Stimulated activated CD4-positive, alpha-beta T cell treated with anti-CD3 and anti-CD28 coated beads, Interleukin-12 subunit alpha, Interleukin-12 subunit beta, amount 100 ng/mL, for 24 hours (primary cell): ENCODE measurements around the gene RIPPLY2.
A peak's percentile ranks its signal among the peaks of the same experiment; 100 is the strongest.
"Not testable (repeated sequence)": the region's sequence is repeated elsewhere in the genome, so short reads cannot be mapped to it uniquely, and the experiment has no call there.

Experiments used
- DNase-seq, 2 experiments: peaks; one replicate each; pipeline ENCODE4 v3.0.0-alpha.2; 2020; ENCODE audit warnings: low read depth in 2 of 2

The RIPPLY2 gene, protein sequence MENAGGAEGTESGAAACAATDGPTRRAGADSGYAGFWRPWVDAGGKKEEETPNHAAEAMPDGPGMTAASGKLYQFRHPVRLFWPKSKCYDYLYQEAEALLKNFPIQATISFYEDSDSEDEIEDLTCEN

DNA sequence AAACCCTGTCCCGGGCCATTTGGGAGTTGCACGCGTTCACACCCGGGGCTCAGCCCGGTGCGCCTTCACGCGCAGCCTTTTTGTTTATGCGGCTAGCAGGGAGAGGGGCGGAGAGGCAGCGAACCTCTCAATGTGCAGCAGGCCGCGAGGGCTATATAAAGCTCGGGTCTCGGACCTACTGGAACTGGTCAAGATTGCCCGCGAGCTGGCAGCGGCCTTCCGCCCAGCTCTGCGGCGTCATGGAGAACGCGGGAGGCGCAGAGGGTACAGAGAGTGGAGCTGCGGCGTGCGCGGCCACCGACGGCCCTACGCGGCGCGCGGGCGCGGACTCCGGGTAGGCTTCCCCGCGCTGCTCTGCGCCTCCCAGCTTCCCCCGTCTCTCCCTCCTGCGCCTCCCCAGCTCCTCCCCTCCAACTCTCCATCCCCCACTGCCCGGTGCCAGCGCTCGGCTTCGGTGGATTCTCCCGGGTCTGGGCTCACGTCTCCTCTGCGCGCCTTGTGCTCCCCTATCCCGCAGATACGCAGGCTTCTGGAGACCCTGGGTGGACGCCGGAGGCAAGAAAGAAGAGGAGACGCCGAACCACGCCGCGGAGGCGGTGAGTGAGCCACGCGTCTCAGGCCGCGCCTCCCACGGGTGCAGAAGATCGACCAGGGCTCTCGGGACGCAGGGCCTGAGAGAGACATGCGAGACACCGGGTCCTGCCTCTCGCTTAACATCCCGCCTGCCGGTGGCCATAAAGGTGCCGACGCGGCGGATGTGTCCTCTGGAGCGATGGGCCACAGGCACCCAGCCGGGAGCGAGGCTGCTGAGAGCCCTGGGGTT, at the start of gene RIPPLY2:
Gene RIPPLY2, plus strand, starts transcription at position 183 of the 823 bp plus-strand sequence. Its CDS starts 57 bp downstream, at position 240.
- no peak for DNase-seq

DNA sequence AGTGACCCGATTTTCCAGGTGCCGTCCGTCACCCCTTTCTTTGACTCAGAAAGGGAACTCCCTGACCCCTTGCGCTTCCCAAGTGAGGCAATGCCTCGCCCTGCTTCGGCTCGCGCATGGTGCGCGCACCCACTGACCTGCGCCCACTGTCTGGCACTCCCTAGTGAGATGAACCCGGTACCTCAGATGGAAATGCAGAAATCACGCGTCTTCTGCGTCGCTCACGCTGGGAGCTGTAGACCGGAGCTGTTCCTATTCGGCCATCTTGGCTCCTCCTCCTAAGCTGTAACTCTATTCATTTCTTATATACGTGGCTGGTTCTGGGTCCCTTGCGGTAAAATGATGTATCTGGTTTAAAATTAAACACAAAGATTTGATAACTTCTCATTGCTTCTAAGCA, 49.7 kb upstream of the RIPPLY2 start:
- DNase-seq: not testable (repeated sequence)

DNA sequence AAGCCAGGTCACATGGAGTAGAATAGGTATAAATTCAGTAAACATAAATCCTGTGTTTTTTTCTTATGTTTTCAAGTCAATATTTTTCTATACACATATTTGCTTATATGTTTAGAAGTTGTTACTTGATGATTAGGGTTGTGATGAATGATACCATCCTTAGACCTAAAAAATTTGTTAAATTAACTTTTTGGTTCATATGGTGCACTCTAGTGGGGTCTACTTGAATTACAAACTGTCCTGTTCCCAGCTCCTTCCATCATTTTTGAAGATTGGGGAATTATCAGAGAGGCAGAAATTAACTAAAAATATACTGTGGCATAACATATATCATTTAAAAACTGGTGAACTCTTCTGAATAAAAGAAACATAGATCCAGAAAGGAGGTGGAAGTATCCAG, 48.3 kb upstream of the RIPPLY2 start:
- DNase-seq: no peak

DNA sequence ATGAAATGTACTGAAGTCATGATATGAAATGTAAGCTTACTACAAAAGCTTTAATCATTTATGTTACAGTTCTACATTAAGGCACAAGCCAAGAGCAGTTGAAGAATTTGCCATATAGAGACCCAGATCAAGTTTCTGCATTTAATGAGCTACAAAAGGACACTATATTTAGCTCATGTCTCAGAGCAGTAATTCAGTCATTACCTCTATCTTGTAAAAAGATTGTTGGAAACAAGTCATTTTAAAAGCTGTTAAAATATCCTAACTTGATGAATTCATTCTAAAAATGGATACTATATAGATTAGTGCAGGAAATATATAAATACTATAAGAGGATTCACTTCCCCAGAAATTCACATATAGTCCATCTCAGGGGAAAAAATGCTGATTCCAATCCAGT, 45.2 kb upstream of the RIPPLY2 start:
- no peak for DNase-seq

DNA sequence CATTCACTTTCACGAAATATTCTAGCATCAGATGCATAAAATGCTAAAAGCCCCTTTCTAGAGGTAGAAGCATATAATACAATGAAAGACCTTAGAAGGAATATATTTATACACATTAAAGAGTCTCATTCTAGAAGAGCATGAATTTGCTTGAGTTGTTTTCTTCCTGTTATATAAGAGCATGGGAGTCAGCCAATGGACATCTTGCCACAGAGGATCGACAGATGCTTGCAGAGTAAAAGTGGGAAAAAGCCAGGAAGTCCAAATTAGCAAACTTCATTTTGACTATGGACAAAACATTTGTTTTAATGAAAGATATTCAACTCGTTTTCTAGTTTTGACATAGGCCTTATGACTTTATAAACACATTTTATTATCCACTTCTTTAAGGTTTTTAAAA, 44.2 kb upstream of the RIPPLY2 start:
- DNase-seq: no peak

DNA sequence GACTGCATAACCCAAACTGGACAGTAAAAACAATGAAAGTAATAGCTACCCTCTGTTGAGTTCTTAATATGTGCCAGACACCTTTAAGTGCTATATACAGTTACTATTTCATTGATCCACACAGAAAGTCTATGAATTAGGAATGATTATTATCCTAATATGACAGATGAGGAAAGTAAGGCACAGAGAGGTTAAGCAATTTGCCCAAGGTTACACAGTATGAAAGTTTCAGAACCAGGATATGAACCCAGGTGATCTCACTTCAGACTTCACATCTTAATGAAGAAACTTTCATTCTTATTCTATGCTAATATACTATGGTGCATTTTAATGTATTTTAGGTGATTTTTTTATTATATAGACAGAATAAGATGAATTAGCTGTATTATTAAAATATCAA, 40.6 kb upstream of the RIPPLY2 start:
- DNase-seq: no peak

DNA sequence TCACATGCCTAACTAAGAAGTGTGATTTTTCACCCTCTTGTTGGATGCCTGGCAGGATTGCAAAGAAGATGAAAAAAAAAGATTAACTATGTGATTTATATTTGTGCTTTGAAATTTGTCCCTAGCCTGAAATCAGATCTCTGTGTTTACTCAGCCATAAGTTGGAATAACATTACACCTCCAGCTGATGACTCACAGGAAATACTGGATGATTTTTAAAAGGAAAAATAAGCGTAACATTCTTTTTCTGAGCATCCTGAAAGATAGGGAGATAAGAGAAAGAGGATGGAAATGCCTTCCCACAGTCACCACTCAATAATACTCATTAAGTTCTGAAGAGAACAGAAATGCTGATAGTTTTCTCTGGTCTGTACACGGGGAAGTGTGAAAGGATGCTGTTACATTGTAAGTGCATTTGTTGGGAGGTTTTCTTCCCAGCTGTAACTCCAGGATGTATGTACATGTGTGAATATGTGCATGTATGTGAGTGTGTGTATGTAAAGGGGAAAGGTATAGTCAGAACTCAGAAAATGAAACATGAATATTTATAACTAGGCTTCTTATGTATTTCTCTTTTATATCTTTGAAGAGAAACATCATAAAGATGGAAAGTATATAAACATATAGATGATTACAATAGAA, 37.4 kb upstream of the RIPPLY2 start:
- DNase-seq: no peak

DNA sequence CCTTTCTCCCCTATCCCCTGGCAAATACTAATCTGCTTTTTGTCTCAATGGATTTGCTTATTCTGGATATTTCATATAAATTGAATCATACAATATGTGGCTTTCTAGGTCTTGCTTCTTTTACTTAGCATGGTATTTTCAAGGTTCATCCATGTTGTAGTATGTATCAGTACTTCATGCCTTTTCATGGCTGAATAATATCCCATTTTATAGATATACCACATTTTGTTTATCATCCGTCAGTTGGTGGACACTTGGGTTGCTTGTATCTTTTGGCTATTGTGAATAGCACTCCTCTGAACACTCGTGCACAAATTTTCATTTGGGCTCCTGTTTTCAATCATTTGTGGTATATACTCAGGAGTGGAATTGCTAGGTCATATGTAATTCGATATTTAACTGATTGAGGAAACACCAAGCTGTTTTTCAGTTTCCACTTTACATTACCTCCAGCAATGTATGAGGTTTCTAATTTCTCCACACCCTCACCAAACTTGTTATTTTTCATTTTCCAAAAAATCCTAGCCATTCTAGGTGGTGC, 30.5 kb upstream of the RIPPLY2 start:
- DNase-seq: no peak

DNA sequence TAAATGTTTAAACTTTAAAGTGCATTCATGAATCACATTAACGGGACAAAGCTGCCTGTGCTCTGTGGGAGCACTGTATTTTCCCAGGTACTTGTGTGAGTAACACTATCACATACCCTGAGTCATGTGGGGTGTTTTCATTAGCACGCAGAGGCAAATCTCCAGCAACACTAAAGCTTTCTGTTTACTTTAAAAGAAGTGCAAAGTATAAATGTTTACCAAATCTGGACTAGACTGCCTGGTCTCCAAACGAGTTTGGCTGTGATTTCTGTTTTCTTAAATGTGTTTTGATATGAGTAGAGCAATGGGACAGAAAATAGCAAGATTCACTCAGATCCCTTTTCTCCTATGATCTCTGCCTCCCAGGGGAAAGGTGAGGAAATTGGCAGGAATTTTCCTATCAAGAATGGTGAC, 28.8 kb upstream of the RIPPLY2 start:
- DNase-seq: no peak

DNA sequence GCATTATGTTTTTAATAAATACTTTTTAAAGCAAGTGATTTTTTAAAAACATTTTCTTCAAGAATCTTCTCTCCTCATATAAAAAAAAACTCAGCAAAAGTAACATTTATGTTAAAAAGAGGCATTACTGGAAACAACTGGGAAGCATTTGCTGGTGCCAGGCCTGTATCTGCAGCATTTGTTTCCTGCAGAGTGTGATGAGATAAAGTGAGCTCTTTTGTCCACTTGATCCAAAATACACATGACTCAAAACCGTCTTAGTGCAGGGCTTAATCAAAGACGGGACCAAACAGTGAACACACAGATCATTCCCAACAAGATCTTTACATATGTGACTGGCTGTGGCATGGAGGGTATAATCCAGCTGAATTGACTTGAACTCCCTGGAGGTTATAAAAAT, 28.3 kb upstream of the RIPPLY2 start:
- DNase-seq: no peak

DNA sequence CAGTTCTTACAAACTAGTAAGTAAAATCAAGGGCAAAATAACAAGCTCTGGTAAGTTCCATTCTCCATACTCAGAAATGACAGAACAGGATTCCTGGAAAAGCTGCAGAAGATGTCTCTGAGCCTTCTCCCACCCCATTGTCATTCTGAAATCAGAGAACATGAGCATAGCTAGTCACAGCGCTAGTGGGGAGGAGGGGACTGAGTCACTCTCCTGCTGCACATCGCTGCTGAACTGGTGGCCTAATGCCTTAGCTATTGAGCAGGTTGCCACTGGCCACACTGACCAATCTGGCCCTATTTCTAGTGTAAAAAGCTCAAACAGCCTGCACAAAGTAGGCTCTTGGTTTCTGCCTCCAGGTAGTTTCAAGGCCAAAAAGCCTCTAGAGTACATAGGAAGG, 26.1 kb upstream of the RIPPLY2 start:
- DNase-seq: no peak

DNA sequence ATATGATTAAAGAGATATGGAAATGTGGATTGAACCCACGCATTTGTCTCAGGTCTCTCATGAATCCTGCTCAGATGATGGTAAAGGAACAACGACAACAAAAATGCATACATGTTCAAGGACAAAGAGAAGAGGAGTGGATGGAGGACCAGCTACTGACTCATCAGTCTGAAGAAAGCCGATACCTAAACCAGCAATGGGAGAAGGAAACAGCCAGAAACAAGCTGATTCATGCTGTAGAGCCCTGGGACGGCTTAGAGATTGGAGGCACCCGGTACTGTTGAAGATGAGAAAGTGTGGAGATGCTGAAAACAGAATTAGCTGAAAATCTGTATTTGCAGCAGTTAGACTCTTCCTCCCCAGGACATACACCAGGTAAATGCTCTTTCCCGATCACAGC, 14.4 kb upstream of the RIPPLY2 start:
- no peak for DNase-seq

DNA sequence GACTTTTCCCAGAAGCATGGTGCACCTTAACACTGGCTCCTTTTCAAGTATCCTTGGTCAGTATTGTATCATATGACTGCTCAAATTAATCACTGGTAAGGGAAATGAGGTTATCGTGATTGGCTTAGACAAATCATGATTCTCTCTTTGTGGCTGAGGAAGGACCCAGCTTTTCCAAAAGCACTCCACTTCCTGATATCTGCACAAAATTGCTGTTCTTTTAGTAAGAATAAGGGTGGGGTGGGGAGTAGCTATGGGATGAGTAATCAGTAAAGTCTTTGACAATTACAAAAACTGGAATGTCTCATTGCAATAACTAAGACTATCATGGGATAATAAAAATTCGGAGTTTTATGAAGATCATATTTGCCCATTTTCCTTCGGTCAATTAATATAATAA, 9.0 kb upstream of the RIPPLY2 start:
- no peak for DNase-seq

DNA sequence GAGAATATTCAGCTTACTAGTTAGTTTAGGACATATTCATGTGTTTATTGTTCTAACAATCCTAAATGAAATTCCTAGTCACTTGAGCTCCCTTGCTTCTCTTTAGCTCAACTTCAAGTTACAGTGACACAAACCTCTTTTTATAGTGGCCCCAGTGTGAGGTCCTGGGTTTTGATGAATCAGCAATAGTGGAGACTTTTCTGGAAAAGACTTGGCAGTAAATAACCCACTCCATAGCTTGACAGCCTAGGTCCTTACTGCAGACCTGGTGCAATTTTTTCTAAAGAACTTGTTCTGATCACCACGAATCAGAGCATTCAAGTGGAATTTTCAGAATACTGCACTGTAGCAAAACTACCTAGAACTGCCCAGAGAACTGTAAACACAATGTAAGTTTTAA, 6.9 kb upstream of the RIPPLY2 start:
- DNase-seq: no peak

DNA sequence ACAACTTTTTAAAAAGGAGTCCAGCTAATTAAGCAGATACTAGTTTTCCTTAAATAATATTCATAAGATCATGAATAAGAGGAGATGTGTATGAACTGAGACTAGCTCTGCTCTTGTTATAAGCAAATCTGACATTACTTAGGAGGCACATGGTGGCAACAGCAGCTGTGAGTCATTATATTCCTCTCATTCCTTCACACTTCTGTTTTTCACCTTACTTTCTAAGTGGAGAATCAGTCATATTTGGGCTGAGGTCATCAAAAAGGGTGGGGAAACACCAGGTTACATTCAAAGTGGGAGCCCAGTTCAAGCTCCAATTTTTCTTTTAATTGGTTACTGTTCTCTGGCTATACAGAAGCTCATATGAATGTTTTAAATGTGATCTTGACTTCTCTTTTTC, 6.0 kb upstream of the RIPPLY2 start:
- no peak for DNase-seq

DNA sequence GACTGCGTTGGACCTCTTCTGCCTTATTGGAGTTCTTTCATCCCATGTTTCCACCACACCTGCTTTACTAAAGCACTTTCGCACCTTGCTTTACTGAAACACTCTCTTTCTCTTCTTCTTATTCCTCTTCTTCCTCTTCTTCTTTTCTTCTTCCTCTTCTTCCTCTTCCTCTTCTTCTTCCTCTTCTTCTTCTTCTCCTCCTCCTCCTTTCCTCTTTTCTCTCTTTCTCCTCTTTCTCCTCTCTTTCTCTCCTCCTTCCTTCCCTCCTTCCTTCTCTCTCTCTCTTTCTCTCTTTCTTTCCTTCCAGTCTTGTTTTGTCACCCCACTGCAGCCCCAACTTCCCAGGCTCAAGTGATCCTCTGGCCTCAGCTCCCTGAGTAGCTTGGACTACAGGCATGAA, 4.0 kb upstream of the RIPPLY2 start:
- no peak for DNase-seq

DNA sequence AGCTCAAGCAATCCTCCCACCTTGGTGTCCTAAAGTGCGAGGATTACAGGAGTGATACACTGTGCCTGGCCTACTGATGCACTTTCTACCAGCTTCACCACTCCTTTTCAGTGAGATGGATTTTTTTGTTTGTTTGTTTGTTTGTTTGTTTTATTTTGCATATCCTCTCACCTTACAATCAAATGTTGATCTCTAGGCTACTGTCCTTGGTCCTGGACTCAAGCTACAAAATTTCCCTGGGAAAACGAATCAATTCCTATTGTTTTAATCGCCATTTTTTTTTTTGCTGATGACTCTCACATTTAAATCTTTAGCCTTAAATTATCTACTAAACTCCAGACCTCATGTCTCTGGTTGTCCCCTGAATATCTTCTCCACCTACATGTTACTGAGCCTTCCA, 3.5 kb upstream of the RIPPLY2 start:
- DNase-seq: no peak

DNA sequence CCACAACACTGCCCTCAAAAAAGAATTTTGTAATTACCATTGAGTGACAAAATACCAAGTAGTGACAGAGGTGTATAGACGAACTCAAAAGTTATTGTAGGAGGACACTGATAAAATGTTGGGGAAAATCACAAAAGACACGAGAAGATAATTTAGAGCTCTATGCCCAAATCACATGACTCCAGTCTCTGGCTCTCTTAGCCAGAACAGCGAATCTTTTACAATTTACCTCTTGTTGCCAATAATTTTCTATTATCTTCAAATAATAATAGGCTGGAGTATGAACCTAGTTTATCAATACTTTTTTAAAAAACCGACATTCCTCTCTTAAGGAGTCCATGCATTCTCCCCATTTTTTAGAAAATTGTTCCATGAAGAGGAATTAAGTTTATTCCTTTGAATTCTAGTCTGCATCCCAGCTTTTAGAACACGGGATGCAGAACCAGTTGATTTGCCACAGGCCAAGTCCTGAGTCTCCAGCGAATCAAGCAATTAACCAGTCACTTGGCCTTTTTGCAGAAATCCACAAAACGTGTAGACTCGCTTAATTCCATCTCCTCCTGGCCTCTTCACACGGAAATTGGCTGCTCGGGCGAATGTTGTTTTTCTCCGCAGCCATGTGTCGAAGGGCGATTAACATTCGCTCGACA, 507 bp upstream of the RIPPLY2 start:
- DNase-seq: no peak

DNA sequence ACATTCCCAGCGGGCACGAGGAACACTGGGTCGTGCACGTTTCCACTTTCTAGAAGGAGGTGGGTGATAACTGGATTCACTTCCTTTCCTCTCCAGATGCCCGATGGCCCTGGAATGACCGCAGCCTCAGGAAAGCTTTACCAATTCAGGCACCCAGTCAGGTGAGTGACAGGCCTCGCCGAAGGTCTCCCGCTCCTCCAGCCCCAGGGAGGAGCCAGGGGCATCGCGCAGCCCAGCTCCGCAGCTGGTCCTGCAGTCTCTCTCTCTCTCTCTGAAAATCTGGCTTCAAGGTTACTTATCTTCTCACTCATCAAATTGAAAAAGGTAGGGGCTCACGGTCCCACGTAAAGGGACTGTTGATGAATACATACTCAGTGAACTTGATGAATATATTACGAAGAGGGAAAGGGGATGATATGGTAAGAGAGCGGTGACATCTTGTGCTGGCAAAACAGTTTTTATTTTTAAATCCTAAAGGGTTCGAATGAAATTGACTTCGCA, 891 bp downstream of the RIPPLY2 start:
- no peak for DNase-seq

DNA sequence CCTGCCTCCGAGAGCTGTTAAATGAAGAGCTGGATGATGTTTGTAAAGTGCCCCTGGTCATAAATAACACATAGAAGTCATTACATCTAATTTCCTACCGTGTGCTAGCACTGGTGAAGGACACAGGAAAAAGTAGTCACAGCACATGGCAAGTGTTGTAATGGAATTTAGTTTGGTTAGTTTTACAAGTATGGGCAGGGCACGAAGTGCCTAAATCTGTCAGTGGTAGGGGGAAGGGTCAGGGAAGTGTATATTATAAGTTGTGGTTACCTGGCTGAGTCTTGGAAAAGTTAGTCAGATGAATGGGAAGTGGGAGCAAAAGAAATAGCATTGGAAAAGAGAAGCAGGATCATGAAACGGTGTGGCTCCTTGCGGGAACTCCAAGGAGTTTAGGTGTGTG, 1.6 kb downstream of the RIPPLY2 start:
- no peak for DNase-seq

DNA sequence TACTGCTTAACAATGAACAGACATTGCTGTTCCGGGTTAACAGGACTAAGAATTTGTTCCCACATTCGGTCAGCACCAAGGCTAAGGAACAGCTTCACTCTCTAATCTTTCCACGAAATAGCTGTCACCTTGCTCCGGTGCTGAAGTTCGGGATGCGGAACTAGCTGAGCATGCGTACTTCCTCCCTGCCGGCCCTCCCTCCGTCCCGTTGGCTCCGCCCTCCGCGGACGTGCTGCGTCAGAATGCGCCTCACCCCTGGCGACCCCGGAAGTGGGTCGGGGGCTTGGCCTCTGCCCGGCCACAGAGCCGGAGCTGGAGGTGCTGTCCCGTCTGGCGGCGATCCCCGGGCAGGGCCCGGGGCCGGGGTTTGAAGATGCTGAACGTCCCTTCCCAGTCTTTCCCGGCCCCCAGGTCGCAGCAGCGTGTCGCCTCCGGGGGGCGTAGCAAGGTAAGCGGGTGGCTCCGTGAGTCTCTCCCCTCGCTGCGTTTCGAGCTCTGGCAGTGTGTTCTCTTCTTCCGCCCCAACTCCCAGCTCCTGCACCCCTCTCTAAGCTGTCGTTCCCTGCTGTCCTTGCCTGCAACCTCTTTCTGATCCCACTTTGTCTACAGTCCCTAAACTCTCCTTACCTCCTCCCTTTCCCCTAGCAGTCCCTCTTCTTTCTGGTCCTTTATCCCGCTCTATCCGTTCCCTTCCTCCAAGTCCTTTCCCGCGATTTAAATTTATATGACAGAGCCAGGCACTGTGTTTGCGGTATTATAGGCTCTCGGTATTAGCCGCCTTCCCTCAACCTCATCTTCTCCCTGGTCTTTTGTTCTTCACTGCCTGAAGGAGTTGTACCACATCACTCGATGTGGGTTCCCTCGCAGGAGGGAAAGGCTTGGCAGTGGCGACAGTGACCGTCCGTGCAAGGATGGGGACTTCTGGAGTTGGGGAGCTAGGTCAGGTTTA, 6.5 kb downstream of the RIPPLY2 start, which contains the start of gene CYB5R4:
Gene CYB5R4, plus strand, starts transcription at position 280 of the 949 bp plus-strand sequence. Its CDS starts 94 bp downstream, at position 374.
- peak; percentile 84 to 90 for DNase-seq
